H1 (cell line): ENCODE measurements around the gene GOLPH3L. TPM values are rescaled to one million over a fixed set of nuclear protein-coding genes. Genes with fewer than 3 reads are reported as not detected.

Experiments
- CTCF ChIA-PET: fragments of 300-600 bp; sonication (Branson Sonifier 250); formaldehyde crosslinking; loops from one replicate; lab custom pipeline; 2021; ENCODE audit not compliant: partially characterized antibody; lab: Charles Lee
- POLR2A ChIA-PET: fragments of 300-600 bp; sonication (Branson Sonifier 250); formaldehyde crosslinking; loops from one replicate; lab custom pipeline; 2021; ENCODE audit warnings: inconsistent platforms; ENCODE audit not compliant: partially characterized antibody; lab: Charles Lee
- DNase-seq, 2 experiments: peaks; one replicate each; pipeline versions ENCODE4 v3.0.0 to v3.0.0-alpha.2; 2010 to 2022; ENCODE audit warnings: low spot score in 2 of 2, low read depth in 1 of 2, mixed read lengths in 1 of 2
- FAIRE-seq: peaks from 2 replicates; lab custom pipeline; 2011; peaks lifted over from hg19 to GRCh38; lab: Jason Lieb, UNC
- H2AFZ ChIP-seq: 2 replicates; pipeline ENCODE4 v1.8.1; 2012; ENCODE audit warnings: low read length, inconsistent platforms
- H2AK5ac ChIP-seq: 2 replicates; pipeline ENCODE4 v1.6.1; 2013; ENCODE audit warnings: low read depth, low read length
- H2BK120ac ChIP-seq: replicated peaks from 2 replicates; pipeline ENCODE3; 2013; ENCODE audit warnings: low read depth, low read length, inconsistent platforms
- H2BK12ac ChIP-seq: 2 replicates; pipeline ENCODE4 v1.6.1; 2013; ENCODE audit warnings: low read depth, low read length
- H2BK15ac ChIP-seq: 2 replicates; pipeline ENCODE4 v1.6.1; 2013; ENCODE audit warnings: low read length
- H2BK20ac ChIP-seq: 2 replicates; pipeline ENCODE4 v1.6.1; 2013; ENCODE audit warnings: low read length
- H2BK5ac ChIP-seq: 2 replicates; pipeline ENCODE4 v1.6.1; 2013; ENCODE audit warnings: low read depth, low read length
- H3K14ac ChIP-seq: 2 replicates; pipeline ENCODE4 v1.6.1; 2013; ENCODE audit warnings: inconsistent platforms; ENCODE audit not compliant: insufficient read length
- H3K18ac ChIP-seq: 2 replicates; pipeline ENCODE4 v1.6.1; 2013; ENCODE audit warnings: low read length; ENCODE audit errors: extremely low read depth
- H3K23ac ChIP-seq: 2 replicates; pipeline ENCODE4 v1.6.1; 2013; ENCODE audit warnings: inconsistent platforms; ENCODE audit not compliant: insufficient read length
- H3K23me2 ChIP-seq: 2 replicates; pipeline ENCODE4 v1.6.1; 2013; ENCODE audit warnings: low read depth, low read length
- H3K27ac ChIP-seq: 2 replicates; pipeline ENCODE4 v1.6.1; 2011; ENCODE audit warnings: low read depth, low read length, inconsistent platforms
- H3K27me3 ChIP-seq, 4 experiments: replicated peaks in 1 of 4; 1 replicate in 1 of 4; 2 replicates in 3 of 4; pipeline versions ENCODE4 v1.6.1 to v1.8.1; 2011 to 2013; ENCODE audit warnings: low read length in 3 of 4, mild to moderate bottlenecking in 3 of 4, inconsistent platforms in 2 of 4, mixed read lengths in 2 of 4, moderate library complexity in 1 of 4; ENCODE audit not compliant: control insufficient read depth in 3 of 4, insufficient read depth in 3 of 4; ENCODE audit errors: extremely low read depth in 1 of 4
- H3K36me3 ChIP-seq, 4 experiments: 2 replicates each; pipeline versions ENCODE4 v1.6.1 to v1.8.1; 2011 to 2013; ENCODE audit warnings: mild to moderate bottlenecking in 4 of 4, low read length in 3 of 4, moderate library complexity in 2 of 4, control low read depth in 1 of 4, inconsistent platforms in 1 of 4; ENCODE audit not compliant: insufficient read depth in 4 of 4, control insufficient read depth in 2 of 4
- H3K4ac ChIP-seq: replicated peaks from 2 replicates; pipeline ENCODE3; 2013; ENCODE audit warnings: low read length, low read depth, mixed read lengths, inconsistent platforms; ENCODE audit not compliant: insufficient read length
- H3K4me1 ChIP-seq, 4 experiments: replicated peaks in 1 of 4; 1 replicate in 1 of 4; 2 replicates in 3 of 4; pipeline versions ENCODE4 v1.6.1 to v1.8.1; 2011 to 2013; ENCODE audit warnings: low read length in 3 of 4, inconsistent platforms in 2 of 4, mixed read lengths in 1 of 4; ENCODE audit not compliant: insufficient read depth in 4 of 4, control insufficient read depth in 3 of 4
- H3K4me2 ChIP-seq, 2 experiments: 2 replicates each; pipeline versions ENCODE4 v1.6.1 to v1.8.1; 2011 to 2013; ENCODE audit warnings: low read depth in 2 of 2, low read length in 2 of 2, control low read depth in 1 of 2, inconsistent platforms in 1 of 2, mild to moderate bottlenecking in 1 of 2; ENCODE audit not compliant: insufficient read depth in 1 of 2
- H3K4me3 ChIP-seq, 4 experiments: fragments of 200-600, 300-600 bp in 1 of 4; sonication (generic), shearing (Covaris generic), sonication (Bioruptor Twin) in 1 of 4; 2 replicates each; pipeline versions ENCODE4 v1.5.1 to v1.8.1; 2011 to 2016; ENCODE audit warnings: low read length in 4 of 4, low read depth in 3 of 4, control low read depth in 2 of 4, inconsistent platforms in 2 of 4, mild to moderate bottlenecking in 2 of 4, mixed read lengths in 1 of 4, moderate library complexity in 1 of 4; ENCODE audit not compliant: insufficient read depth in 2 of 4; ENCODE audit errors: extremely low read depth in 1 of 4
- H3K56ac ChIP-seq: replicated peaks from 2 replicates; pipeline ENCODE3; 2013; ENCODE audit warnings: low read depth, mild to moderate bottlenecking, mixed read lengths, low read length, inconsistent platforms; ENCODE audit not compliant: insufficient read length
- H3K79me1 ChIP-seq: 2 replicates; pipeline ENCODE4 v1.6.1; 2013; ENCODE audit warnings: low read depth, low read length, control low read depth
- H3K79me2 ChIP-seq, 2 experiments: 2 replicates each; pipeline versions ENCODE4 v1.6.1 to v1.8.1; 2012 to 2013; ENCODE audit warnings: low read length in 2 of 2, mild to moderate bottlenecking in 2 of 2, inconsistent platforms in 1 of 2; ENCODE audit not compliant: insufficient read depth in 2 of 2, control insufficient read depth in 1 of 2
- H3K9ac ChIP-seq, 4 experiments: replicated peaks in 1 of 4; 1 replicate in 1 of 4; 2 replicates in 3 of 4; pipeline versions ENCODE4 v1.6.1 to v1.8.1; 2011 to 2013; ENCODE audit warnings: low read depth in 3 of 4, low read length in 3 of 4, control low read depth in 2 of 4, mild to moderate bottlenecking in 2 of 4, moderate library complexity in 2 of 4, inconsistent platforms in 1 of 4; ENCODE audit errors: extremely low read depth in 1 of 4
- H3K9me3 ChIP-seq, 2 experiments: 2 replicates each; pipeline versions ENCODE4 v1.6.1 to v1.8.1; 2012 to 2013; ENCODE audit warnings: mild to moderate bottlenecking in 2 of 2, moderate library complexity in 2 of 2, control low read depth in 1 of 2, inconsistent platforms in 1 of 2, low read depth in 1 of 2, low read length in 1 of 2, mixed read lengths in 1 of 2; ENCODE audit not compliant: insufficient read depth in 2 of 2
- H4K20me1 ChIP-seq, 2 experiments: replicated peaks in 1 of 2; 2 replicates each; pipeline versions ENCODE3 to v1.8.1; 2011 to 2013; ENCODE audit warnings: inconsistent platforms in 2 of 2, low read length in 2 of 2, mild to moderate bottlenecking in 1 of 2; ENCODE audit not compliant: insufficient read depth in 2 of 2, control insufficient read depth in 1 of 2
- H4K5ac ChIP-seq: 2 replicates; pipeline ENCODE4 v1.6.1; 2013; ENCODE audit warnings: low read length, low read depth, mixed read lengths, inconsistent platforms; ENCODE audit not compliant: insufficient read length
- H4K8ac ChIP-seq: 2 replicates; pipeline ENCODE4 v1.8.0; 2013; ENCODE audit warnings: mild to moderate bottlenecking, moderate library complexity, low read length, inconsistent platforms; ENCODE audit not compliant: insufficient read depth; ENCODE audit errors: extremely low read depth
- H4K91ac ChIP-seq: replicated peaks from 2 replicates; pipeline ENCODE3; 2013; ENCODE audit warnings: low read length, mixed read lengths, inconsistent platforms; ENCODE audit not compliant: insufficient read length
- ASH2L ChIP-seq: fragments of 200-600, 300-600 bp; sonication (generic); IDR thresholded peaks from one replicate; pipeline ENCODE4 v1.7.1; 2017; ENCODE audit warnings: low read length
- CEBPB ChIP-seq: IDR thresholded peaks from 2 replicates; pipeline ENCODE4 v1.6.1; 2012; ENCODE audit warnings: low read depth, low read length
- CTCF ChIP-seq, 3 experiments: IDR thresholded peaks; 1 replicate in 2 of 3; 2 replicates in 1 of 3; pipeline versions ENCODE4 v1.5.1 to v1.6.1; 2011; ENCODE audit warnings: low read length in 3 of 3, mild to moderate bottlenecking in 3 of 3, inconsistent platforms in 2 of 3, low read depth in 1 of 3, moderate library complexity in 1 of 3; ENCODE audit not compliant: insufficient read depth in 1 of 3; ENCODE audit errors: control extremely low read depth in 1 of 3
- EZH2 ChIP-seq: fragments of 200-600 bp; sonication (generic); IDR thresholded peaks from 2 replicates; pipeline ENCODE4 v1.7.1; 2012; ENCODE audit warnings: low read depth, mild to moderate bottlenecking, moderate library complexity, low read length, inconsistent platforms; ENCODE audit not compliant: severe bottlenecking
- SP4 ChIP-seq: IDR thresholded peaks from 2 replicates; pipeline ENCODE4 v1.6.1; 2012; ENCODE audit warnings: low read length, inconsistent platforms
- USF2 ChIP-seq: IDR thresholded peaks from 2 replicates; pipeline ENCODE4 v1.6.1; 2011; ENCODE audit warnings: low read length, improper control_type of control experiment
- WGBS, 2 experiments: shearing (Covaris generic) in 1 of 2; methylation state at CpG; one replicate each; pipeline versions ENCODE4 v1.1.6 to v1.1.7; 2013 to 2015; ENCODE audit warnings: low lambda C conversion rate in 2 of 2, mixed read lengths in 2 of 2, inconsistent platforms in 1 of 2, low coverage in 1 of 2, missing lambda C conversion rate in 1 of 2; ENCODE audit not compliant: insufficient replicate concordance in 2 of 2, insufficient coverage in 1 of 2, insufficient read length in 1 of 2; ENCODE audit errors: extremely low coverage in 1 of 2, missing lambda C conversion rate in 1 of 2; 5-methylcytosine and 5-hydroxymethylcytosine counted together
- polyA plus RNA-seq, 7 experiments: library from polyadenylated mRNA; depleted of rRNA in 3 of 7; stranded (reverse) in 5 of 7; unstranded in 2 of 7; fragments of >200 nt in 5 of 7; fragments of 200-250 nt in 2 of 7; gene quantifications; 1 replicate in 5 of 7; 2 replicates in 1 of 7; 4 replicates in 1 of 7; pipeline versions ENCODE4 v1.2.1 to v1.2.3, GENCODE V29; 2011 to 2013; ENCODE audit warnings: missing spikeins in 2 of 7, mixed read lengths in 2 of 7
- total RNA-seq: library from RNA; stranded (reverse); fragmentation: NEBNext Ultra II Directional; extraction: Animal tissue kit (Norgen Biotek cat#: 25700); gene quantifications from 2 replicates; pipeline ENCODE4 v1.2.1, GENCODE V29; 2021

GOLPH3L gene
- total and polyA plus RNA-seq, 2 of the 8 experiments (the other 6 are each of a cell fraction or from before 2014, with no cell fraction given), result 13.3 to 40.8 TPM

- Histone ChIP-seq H3K79me1 (peaks cover 3% of the 10 kb centered on the region; the same call in 1 of the 2 replicates), H4K5ac (no peak overlapping the region), H3K27me3 (no peaks in the 10 kb centered on the region), H2BK120ac (no peak overlapping the region), H3K36me3 (peaks cover 5 to 27% (median 17%) of the 10 kb centered on the region in 4 experiments; a peak in 5 of 8 replicates), H3K56ac (no peak overlapping the region), H3K4ac (no peak overlapping the region), H3K23ac (no peak overlapping the region), H2AK5ac (no peak overlapping the region), H2BK5ac (no peak overlapping the region; the same call in 1 of the 2 replicates), H3K18ac (no peak overlapping the region), H3K27ac (no peak overlapping the region), H3K4me1 (peaks cover 0 to 4% (median 2%) of the 10 kb centered on the region in 4 experiments; a peak in 3 of 7 replicates), H3K9me3 (no peaks in the 10 kb centered on the region), H2BK15ac (no peak overlapping the region), H4K20me1 (no peaks in the 10 kb centered on the region), H4K8ac (no peak overlapping the region), H3K4me2 (no peak overlapping the region), H3K14ac (no peak overlapping the region), H3K4me3 (no peak overlapping the region), H3K79me2 (no peaks in the 10 kb centered on the region), H3K23me2 (no peaks in the 10 kb centered on the region), H3K9ac (no peak overlapping the region), H2BK20ac (no peak overlapping the region), H2BK12ac (no peak overlapping the region), H2AFZ (no peak overlapping the region), H4K91ac (no peak overlapping the region)
- FAIRE-seq (no peak), DNase-seq (no peak)
- 92% methylated on average over 5 of the region's 5 CpGs; no CpG with 5 or more reads in 1 of the 2 experiments for WGBS, 2 experiments
- TF ChIP-seq EZH2 (no peak), ASH2L (no peak), CEBPB (no peak), SP4 (no peak), USF2 (no peak), CTCF (IDR thresholded peaks at IDR 0.05; ENCODE audit: control extremely low read depth in 1 of 3, insufficient read depth in 1 of 3, low read depth in 1 of 3, low read length in 3 of 3) (no peak)
- ChIA-PET POLR2A (interaction anchor here (0.6 to 15.8 kb wide), 8 partner anchors 9 to 1264 kb away, joined by 3 to 163 read pairs (median 6); partner anchors contain the start of genes ENSA and MCL1), CTCF (interaction anchor here (1.2 kb wide), 1 partner anchor 273 kb away, joined by 5 read pairs; no protein-coding TSS in a partner anchor)
Measured at GRCh38 chr1:150649441-150650075, 47.4 kb downstream of the GOLPH3L start.
